Measurements from ENCODE around the gene OGDHL.
"Not testable (repeated sequence)": the region's sequence is repeated elsewhere in the genome, so short reads cannot be mapped to it uniquely, and the experiment has no call there.

OGDHL gene
- 0 reads per million in 4 donors for total RNA-seq

DNA sequence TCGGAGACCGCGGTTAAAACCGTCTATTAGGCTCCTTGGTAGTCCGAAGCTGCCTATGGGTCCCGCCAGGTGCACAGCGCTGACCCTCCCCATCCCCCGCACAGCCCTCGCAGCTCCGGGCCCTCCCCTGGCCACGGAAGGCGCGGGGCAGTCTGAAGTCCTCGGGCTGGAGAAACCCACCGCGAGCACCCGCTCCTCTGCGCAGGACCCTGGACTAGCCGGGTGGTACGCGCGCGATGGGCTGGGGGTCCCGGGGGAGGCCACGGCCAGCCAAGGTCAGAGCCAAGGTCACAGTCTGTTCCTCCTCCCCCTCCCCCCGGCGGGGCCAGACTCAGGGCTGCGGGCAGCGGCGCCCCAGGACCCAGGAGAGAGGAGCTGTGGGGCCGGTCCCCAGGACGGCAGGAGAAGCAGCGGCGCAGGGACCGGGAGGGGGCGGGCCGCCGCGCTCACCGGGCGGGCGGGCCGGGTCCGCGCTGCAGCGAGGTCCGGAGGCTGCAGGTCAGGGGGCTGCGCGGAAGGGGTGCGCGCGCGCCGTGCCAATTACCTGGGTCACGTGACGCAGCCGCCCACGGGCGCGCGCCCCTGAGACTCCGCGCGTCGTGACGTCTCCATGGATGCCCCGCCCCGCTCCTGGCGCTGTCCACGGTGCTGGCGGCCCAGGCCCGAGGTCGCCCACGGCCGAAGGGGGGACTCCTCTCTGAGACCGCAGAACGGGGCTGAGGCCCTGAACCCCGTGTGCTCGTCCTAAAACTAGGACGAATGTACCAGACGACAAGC is at the start of gene OGDHL:
OGDHL (minus strand) TSS at position 535 of the 777 bp plus-strand sequence. CDS start 3,731 bp downstream, outside the sequence.
- DNase-seq, result peak in 1 of 5 donors; percentile 29

DNA sequence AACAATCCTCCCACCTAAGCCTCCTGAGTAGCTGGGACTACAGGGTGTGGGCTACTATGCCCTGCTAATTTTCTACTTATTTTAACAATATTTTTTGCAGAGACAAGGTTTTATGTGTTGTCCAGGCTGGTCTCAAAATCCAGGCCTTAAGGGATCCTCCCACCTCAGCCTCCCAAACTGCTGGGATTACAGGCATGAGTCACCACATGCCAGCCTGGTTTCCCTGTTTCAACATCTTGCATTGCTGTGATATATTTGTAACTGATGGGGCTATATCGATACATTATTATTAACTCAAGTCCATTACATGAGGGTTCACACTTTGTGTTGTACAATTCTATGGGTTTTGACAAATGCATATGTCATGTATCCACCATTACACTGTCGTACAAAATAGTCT is 41.9 kb upstream of the OGDHL start:
- DNase-seq, result no peak

DNA sequence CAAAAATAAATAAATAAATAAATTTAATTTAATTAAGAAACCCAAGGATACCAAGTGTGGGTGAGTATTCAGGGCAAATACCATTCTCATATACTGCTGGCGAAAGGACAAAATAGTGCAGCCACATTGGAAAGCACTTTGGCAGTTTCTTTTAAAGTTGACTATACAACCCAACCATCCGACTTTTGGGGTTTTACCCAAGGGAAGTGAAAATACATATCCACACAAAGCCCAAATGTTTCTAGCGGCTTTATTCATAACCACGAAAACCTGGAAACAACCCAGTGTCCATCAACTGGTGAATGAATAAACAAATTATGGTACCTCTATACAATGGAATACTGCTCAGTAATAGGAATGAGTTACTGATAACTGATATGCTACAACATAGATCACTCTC is 36.2 kb upstream of the OGDHL start:
- no peak for DNase-seq

DNA sequence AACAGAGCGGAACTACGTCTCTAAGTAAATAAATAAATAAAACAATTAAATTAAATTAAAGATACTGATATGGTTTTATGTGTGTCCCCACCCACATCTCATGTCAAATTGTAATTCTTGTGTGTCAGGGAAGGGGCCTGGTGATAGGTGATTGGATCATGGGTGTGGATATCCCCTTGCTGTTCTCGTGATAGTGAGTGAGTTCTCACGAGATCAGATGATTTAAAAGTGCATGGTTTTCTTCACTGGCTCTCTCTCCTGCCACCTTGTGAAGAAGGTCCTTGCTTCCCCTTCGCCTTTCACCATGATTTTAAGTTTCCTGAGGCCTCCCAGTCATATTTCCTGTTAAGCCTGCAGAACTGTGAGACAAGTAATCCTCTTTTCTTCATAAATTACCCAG is 29.0 kb upstream of the OGDHL start:
- no peak for DNase-seq

DNA sequence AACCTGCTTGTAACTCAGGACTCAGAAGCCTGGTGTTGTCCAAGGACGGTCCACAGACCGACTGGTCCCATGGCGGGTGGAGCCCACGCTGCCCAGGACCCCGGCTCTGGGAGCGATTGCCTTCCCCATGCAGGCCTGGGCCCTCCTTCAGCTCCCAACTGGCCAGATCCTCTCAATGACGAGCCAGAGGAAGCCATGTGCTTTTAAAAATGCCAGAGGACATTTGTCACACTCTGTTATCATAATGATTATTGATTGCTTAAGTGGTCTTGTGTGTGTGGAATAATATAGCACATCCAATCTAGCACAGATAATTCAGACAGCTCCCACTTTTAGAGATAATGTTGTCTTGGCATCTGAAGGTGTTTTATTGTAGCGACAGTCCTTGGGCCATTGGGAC is 22.6 kb upstream of the OGDHL start:
- DNase-seq, result no peak

DNA sequence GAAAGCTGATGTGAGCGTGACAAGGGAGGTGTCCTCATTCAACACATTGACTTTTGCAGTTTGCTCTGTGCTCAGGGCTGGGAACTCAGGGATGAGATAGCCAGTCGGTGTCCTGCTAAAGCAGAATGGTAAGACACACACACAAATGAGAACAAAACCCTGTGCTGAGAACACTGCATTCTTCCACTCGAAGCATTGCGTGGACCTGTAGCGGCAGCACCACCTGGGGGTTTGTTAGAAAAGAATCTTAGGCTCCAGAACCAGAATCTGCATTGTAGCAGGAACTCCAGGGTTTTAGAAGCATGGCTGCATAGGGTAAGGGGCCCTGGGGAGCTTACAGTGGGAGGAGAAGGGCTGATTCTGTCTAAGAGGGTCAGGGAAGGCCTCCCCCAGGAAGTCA is 21.5 kb upstream of the OGDHL start:
- DNase-seq, result no peak

DNA sequence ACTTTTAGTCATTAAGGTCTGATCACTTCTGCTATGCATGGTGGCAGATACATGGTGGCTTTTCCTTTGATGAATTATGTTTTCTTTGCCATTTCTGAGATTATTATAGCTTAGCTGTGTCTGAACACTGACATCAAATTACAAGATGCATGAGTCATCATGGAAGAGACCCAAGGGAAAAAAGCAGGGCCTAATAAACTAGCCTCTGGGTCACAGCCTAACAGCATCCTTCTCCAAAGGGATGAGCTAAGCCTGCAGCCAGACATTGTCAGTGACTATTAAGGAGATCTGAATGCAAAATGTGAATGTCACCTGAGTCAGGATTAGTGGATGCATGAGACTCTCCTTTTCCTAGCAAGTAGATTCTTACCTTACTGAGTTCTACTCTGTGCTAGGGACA is 19.1 kb upstream of the OGDHL start:
- no peak for DNase-seq

DNA sequence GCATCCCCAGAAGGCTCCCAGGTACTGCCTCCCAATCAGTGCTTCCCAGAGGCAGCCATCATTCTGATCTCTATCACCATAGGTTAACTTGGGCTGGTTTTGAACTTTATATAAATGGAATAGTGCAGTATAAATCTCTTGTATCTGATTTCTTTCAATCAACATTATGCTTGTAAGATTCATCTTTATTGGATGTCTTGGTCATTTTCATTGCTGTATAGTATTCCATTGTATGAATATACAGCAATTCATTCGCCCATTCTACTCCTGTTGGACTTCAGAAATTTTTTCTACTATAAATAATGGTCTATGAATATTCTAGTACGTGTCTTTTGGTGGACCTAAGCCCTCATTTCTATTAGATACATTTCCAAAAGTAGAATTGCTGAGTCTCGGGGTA is 16.1 kb upstream of the OGDHL start:
- DNase-seq, result no peak

DNA sequence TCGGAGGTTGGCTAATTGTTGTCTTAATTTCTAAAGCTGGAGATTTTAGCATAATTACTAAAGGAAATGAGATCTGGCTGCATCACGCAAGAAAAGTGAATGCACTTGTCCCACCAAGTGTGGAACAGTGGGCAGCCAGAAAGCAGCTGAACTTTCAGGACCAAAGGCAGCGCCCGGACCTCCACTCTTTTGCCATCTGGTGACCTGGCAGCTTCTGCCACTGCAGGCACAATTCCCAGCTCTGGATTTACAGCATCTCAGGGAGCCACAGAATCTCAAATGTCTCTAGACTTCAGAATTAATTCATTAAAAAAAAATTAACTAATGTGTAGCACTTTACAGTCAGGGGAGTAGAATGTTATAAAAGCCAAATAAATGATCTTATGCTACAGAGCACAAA is 14.7 kb upstream of the OGDHL start:
- no peak for DNase-seq

DNA sequence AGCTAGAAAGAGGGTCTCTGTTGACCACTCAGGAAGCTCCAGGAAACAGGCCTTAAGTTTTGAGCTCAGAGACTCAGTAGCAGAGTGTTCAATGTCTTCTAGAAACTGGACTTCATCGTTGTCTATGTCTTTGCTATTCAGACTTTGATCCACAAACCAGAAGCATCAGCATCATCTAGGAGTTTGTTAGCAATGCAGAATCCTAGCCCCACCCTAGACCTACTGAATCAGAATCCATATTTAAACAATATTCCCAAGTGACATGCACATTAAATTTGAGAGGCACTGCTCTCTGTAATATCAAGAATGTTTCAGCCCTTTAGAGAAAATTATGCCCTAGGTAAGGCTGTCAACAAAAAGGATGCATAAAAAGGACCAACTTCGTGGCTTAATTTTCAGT is 12.9 kb upstream of the OGDHL start:
- no peak for DNase-seq

DNA sequence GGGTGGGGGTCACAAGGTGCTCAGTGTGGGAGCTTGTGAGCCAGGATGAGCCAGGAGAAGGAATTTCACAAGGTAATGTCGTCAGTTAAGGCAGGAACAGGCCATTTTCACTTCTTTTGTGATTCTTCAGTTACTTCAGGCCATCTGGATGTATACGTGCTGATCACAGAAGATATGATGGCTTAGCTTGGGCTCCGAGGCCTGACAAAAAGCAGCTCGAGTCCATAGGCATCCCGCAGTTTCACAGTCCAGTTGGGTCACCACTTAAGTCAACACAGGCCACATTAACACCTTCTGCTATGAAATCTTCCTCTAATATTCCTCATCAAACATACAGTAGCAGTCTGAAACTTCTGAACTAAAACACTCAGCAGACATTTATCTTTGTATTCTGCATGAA is 10.8 kb upstream of the OGDHL start:
- not testable (repeated sequence) for DNase-seq

DNA sequence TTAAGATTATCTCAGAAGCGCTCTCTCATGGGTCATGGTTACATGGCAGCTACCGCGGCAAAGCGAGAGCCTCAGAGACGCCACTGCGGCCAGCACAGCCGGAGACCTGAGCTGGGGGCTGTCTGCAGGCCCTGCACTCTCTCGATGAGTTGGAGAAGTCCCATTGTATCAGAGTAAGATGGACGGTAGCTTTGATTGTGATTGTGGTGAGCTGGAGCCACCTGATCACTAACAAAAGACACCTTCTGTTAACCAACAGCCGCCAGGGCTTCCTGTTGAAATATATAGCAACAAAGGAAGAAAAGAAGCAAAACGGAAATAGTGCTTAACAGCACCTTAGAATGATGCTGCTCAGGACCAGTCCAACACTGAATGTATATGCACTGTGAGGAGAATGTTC is 8.9 kb upstream of the OGDHL start:
- DNase-seq, result not testable (repeated sequence)

DNA sequence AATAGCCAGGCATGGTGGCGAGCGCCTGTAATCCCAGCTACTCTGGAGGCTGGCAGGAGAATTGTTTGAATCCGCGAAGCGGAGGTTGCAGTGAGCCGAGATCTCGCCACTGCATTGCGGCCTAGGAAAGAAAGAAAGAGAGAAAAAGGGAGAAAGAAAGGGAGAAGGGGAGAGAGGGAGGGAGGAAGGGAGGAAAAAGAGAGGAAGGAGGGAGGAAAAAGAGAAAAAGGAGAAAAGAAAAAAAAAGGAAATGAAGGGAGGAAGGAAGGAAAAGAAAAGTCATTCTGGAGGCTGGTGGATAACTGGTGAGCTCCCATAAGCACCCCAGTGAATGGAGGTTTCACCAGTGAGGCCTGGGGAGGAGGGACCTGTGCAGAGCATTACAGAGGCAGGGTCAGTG is 7.6 kb upstream of the OGDHL start:
- DNase-seq, result no peak

DNA sequence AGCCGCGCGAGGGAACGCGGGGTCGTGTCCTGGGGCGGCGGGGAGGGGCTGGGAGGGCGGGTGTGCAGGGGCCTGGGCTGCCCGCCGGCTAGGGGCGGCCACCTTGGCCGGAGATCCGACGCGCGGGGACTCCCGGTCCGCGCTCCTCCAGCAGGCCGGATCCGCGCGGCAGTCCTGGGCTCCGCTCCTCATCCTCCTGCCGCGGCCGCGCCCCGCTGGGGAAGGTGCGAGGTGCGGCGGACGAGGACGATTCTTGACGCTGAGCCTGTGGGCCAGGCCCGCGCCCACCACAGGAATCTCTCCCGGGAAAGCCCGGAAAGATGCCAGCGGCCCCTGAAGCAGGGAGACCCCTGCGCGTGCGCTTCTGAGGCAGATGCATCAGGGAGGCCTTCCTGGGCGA is 6.6 kb upstream of the OGDHL start:
- DNase-seq, result no peak

DNA sequence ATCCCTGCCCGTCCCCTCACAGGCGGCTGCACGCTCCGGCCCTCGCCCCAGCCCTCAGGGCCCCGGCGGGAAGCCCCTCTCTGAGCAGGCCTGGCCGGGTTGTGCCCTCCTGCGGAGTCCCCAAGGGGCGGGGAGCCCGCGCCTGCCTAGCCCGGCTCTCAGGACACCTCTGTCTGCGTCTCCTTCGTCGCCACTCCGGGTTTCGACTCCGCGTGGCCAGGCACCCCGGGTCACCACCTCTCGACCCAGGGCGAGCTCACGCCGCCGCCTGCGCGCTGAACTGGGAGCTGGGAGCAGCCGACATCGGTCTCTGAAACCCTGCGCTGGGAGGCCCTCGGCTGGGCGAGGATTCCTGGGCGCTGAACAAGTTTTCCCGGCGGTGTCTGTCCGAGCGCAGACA is 6.2 kb upstream of the OGDHL start:
- DNase-seq, result no peak

DNA sequence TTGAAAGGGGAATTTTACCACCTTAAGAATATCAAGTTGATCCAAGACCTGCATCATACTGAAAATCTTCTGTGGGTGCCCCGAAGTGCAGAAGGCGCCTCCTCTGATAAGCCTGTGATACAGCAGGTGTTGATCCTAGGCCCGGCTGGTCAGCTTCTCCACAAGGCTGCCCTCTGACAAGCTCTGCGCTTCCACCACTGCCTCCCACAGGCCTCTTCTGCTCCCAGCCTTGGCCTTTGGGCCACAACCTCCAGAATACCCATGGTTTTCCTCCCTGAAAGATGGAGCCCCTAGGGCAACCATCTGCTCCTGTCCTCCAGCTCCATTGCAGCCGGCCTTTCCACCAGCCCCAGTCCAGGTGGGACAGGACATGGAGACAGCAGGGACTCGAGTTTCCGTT is 5.6 kb upstream of the OGDHL start:
- DNase-seq, result no peak

DNA sequence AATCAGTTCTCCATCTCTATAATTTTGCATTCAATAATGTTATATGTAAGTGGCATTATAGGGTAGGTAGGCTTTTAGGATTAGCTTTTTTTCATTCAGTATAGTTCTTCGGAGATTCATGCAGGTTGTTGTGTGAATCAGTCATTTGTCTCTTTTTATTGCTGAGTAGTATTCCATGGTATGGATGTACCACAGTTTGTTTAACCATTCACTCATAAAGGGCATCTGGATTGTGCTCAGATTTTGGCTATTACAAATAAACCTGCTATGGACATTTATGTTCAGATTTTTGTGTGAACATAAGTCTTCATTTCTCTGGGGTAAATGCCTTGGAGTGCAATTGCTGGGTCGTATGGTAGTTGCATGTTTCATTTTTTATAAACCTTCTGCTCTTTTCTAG is 4.4 kb upstream of the OGDHL start:
- DNase-seq, result no peak

DNA sequence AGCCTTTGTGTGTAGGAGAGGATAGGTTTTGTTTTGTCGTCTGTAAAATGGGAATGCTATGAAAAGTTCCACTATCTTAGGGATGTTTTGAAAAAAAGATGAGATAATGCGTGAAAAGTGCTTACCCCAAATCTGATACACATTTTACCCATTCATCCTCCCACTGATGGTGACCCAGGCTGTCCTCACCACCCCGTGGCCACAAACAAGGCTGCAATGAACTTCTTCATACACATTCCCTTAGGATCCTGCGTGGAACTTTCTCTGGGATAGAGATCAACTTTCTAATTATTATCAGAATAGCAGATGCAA is 399 bp upstream of the OGDHL start:
- no peak for DNase-seq

DNA sequence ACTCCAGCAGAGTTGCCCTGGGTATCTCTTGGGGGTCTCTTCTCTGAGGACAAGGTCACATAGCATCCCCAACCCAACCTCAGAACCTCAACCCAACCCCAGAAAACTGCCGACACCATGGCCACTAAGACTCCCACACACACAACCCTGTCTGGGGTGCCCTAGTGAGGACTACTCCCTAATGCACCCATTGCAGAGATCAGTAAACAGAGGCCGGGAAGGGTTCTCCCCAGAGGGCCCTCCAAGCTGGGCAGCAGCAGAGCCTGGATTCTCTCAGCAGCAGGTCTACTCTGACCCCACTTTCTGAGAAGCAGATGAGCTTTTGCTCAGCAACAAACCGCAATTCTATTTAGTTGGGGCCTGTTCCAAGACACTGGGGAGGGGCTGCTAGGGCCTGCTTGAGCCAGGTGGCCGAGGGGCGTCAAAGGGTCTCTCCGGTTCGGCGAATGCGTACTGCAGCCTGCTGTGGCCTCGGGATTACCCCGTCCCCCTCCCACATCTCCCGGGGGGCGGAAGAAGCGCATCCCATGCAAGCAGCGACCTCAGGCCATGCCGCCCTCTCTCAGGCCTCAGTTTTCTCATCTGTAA is 828 bp downstream of the OGDHL start:
- DNase-seq, result no peak

DNA sequence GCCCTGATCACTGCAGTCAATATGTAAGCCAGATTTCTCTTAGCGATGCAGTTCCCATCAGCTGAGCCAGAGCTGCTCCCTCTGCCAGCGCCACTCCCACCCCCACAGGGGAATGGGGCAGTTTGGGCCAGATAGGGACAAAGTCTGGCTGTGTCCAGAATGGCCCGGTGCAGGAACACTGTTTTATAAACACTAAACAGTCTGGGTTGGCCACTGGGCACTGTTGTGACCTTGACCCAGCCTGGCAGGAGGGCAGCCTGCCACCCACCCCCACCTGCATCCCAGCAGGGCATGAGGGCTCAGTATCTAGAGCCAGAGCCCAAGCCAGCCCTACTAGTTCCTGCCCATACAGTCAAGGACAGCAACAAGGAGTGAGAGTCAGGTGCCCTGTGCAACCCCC is 1.3 kb downstream of the OGDHL start:
- DNase-seq, result no peak

DNA sequence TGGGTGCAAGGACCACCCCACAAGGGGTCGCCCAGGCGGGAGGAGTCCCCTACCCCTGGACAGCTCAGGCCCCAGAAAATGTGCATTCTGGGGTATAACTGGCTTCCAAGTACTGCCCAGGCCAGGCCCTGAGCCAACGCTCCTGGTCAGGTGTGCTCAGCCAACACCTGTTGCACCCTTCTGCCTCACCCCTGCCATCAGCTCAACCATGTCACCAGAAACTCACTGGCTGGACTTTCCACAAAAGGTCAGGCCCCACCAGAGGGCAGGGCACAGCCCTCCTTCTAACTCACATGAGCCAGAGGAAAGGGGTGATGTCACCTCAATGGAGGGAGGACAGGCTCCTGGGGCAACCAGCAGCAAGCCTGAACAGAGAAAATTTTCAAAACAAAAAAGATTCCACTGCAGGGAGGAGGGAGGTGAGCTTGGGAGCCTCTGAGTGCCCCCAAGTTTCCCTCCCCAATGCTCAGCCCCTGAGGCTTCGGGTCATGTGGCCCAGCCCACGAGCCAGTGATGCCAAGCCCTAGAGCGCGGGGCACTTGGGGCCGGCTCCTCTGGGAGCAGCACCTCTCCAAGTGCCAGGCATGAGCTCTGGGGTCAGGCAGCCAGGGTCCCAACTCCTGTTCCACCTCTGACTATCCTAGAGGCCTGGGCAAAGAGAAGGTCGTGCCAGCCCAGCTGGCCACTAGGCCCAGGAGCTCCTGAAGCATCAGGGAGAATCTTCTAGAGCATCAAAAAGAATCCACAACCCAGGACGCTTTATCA is 2.2 kb downstream of the OGDHL start:
- DNase-seq, result no peak

DNA sequence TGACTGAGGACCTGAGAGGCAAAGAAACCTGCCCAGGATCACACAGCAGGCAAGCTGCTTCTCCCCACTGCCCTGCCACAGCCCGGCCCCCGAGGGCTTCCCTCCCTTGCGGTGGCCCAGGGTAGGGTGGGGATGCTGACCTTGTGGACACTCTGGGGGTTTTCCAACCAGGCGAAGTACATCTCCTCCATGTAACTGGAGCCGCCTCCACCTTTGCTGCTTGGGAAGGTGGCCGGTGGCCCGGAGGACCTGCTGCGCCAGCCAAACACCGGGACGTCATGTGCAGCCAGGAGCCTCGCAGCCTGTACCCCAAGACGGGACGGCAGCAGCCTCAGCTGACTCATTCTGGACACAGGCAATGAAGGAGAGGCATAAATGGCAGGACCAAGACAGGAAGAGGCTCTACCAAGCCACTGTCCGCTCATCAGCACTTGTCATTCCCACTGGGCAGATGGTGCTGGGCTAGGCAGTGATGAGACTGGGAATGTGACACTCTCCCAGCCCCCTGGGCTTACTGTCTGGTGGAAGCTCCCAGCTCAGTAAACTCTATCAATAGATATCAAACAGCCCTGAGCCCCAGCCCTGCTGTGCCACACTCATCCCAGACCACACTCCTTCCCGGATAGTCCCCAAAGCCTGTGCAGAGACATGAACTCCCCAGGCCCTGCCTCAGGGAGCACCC is 3.7 kb downstream of the OGDHL start:
- DNase-seq, result no peak

DNA sequence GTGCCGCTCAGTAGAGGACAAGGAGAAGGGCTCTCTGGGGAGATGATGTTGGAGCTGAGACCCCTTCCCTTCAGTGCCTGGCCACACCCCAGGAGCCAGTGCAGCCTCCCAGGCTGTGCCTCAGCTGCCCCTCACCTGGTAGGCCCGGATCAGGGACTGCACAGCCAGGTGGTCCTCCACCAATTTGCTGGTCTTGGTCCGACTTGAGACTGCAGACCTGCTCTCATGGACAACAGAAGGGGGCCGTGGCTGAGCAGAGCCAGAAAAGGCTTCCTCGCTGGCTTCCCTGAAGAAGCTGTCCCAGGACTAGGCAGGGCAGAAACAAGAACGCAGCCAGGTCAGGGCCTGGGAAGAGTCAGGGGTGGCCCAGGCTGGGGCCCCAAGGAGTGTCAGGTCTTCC is 5.5 kb downstream of the OGDHL start:
- no peak for DNase-seq

DNA sequence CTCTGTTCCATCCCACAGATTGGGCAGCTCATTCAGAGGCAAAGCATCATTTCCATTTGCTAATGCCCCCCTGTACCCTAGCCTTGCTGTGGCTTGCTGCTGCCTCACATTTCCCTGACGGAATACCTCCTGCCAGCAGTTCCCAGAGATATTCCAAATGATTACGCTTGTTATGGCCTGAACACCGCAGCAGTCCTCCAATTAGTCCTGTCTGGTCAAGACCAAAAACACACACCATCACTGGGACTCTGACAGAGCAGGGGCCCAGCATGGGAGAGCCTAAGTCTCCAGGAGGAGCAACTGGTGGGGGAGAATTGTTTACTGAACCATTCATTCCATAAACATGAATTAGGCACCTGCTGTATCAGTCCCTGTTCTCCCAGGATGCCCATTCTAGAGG is 6.1 kb downstream of the OGDHL start:
- DNase-seq, result no peak
